HG03521 (cell line): ENCODE measurements around the gene GAP43.

Experiments used
- ATAC-seq: cut with Tn5 transposase; IDR thresholded peaks from one replicate; pipeline ENCODE4 v1.9.1; 2021; ENCODE audit warnings: mild to moderate bottlenecking, moderate library complexity; ENCODE audit not compliant: unreplicated experiment

GAP43 gene

GRCh38 chr3:115626721-115627120 lies 3.4 kb downstream of the GAP43 start:
- no peak for ATAC-seq

DNA sequence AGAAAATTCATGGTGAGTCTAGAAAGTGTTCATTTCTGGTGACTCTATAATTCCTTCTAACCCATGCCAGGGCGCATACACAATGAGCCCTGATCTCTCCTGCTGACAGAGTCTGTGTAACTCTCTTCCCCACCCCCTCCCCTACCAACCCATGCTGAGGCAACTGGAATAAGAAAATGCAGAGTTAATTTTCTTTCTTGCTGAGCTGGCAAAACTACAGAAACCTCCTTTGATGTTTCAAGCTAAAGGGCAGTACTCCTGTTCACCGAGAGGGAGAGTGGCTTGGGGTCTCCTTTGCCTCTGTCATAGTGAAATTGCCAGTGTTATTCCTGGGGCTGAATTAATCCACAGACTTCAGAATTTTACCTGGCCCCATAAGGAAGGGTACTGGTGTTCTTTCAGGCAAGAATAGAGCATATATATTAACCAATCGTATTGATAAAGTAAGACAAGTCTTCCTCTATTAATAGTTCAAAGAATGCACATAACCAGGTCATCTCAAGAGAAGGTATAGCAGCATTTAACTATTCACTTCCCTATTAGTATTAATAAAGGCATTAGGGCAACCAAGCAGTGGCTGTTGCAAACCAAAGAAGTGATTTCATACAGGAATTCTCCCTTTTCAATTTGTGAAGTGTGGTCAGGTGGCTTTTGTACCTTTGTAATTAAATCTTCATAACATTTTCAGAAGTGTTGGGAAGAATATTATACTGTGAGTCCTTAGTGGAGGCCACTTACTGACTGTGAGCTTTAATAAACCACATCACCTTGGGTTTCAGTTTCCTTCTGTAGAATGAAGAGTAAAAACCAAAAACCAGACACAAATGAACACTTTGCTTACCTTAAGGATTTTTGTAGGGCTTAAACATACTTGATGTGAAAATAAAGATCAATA lies 4.1 kb downstream of the GAP43 start:
- peak; percentile 75 for ATAC-seq

GRCh38 chr3:115628075-115628412 lies 4.7 kb downstream of the GAP43 start:
- ATAC-seq: peak; percentile 10

DNA sequence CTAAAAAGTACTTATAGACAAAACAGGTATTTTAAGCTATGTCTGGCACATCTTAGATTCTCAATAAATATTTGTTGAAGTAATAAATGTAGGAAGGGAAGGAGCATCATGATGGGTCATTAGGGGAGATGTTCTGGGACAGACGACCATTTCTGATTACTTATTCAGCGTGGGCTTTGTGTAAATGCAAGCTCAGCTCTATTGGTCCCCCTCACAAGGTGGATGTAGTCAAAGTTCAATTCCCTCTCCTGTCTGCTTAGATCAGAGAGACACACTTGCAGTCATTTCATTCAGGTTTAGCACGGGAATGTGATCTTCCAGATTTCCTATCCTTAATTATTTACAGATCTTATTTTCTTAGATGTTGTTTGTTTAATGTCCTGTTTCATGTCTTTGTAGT lies 7.5 kb downstream of the GAP43 start:
- no peak for ATAC-seq

DNA sequence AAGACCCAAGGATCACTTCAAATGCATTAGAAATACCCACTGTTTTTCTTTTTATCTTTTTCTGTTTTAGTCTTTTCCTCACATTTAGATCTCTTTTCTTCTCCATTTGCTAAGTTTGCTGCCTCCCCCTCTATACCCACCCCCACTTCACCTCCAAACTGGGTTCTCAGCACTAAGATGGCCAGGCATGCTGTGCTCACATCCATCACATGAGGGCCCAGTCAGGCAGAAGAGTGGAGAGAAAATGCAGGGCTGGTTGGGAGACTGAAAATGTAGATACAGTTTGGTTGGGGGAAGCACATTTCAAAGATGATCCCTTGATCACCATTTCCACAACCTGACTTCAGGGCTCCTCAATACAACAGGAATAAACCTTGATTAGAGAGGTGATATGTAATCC lies 8.7 kb downstream of the GAP43 start:
- no peak for ATAC-seq

DNA sequence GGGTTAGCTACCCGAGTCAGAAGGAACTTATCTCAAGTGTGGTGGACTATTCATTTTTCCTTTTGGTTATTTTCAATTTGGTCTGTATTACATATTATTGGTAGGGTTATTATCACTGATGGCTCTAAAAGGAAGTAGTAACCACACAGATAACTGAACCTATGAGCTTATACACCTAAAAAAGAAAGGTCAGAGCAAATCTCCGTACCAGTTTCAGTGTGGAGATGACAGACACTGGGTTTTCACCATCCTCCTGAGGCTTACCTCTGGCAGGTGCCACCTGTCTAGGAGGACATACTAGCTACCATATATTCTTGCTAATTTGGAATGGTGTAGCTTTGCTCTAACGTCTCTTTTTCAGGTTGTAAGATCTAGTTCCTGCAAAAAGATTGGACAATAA lies 10.2 kb downstream of the GAP43 start:
- ATAC-seq: no peak

GRCh38 chr3:115634052-115634451 lies 10.7 kb downstream of the GAP43 start:
- ATAC-seq: no peak

- no peak for ATAC-seq
Measured at GRCh38 chr3:115635406-115635805, 12.1 kb downstream of the GAP43 start.

- no peak for ATAC-seq
Measured at GRCh38 chr3:115638241-115638640, 14.9 kb downstream of the GAP43 start.

GRCh38 chr3:115638991-115639390 lies 15.7 kb downstream of the GAP43 start:
- no peak for ATAC-seq

DNA sequence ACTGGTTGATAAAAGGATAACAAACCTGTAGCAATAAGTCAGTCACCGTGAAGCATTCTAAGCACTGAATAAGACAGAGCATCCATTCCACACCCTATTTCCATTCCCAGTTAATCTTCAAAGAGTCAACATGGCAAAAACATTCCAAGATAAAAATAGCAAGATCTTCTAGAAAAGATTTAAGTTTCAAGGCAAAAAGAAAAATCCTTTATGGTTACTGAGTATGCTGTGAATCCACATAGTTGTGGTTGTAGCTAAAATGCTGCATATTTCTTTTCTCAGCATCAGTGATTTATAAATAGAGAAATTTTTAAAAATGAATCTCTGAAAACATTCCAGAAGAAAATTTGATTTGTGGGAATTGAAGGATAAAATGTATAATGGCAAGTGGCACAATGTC lies 21.1 kb downstream of the GAP43 start:
- no peak for ATAC-seq

DNA sequence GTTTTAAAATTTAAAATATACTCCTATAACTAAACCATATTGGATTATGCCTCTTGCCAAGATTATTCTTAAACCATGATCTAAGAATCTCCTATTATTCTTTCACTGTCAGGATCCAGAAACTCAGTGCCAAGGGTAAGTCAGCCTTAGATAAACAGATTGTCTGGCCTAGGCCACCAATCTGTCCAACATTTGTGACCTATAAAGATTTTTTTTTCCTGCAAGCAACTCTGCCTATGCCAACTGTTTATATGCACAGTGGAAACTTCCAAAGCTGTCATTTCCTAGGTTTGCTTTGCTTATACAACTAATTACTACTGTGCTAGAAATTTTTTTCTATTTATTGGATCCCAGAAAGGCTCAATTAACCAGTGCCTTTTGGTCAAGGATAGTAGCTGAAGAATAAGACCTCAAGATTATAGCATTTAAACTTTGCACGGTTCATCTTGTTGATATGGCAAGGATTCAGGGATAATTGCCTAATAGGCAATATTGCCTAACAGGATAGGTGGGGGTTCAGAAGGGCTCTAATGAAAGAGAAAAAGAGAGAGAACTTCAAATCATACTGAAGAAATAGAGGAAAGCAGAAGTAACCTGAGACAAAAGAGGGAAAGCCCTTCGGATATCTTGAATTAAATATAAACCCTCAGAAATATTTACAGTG lies 22.8 kb downstream of the GAP43 start:
- no peak for ATAC-seq

- ATAC-seq: no peak
Measured at GRCh38 chr3:115648559-115648958, 25.2 kb downstream of the GAP43 start.

GRCh38 chr3:115651087-115651486 lies 27.8 kb downstream of the GAP43 start:
- peak; percentile 62 for ATAC-seq

GRCh38 chr3:115651599-115651998 lies 28.3 kb downstream of the GAP43 start:
- ATAC-seq: no peak

DNA sequence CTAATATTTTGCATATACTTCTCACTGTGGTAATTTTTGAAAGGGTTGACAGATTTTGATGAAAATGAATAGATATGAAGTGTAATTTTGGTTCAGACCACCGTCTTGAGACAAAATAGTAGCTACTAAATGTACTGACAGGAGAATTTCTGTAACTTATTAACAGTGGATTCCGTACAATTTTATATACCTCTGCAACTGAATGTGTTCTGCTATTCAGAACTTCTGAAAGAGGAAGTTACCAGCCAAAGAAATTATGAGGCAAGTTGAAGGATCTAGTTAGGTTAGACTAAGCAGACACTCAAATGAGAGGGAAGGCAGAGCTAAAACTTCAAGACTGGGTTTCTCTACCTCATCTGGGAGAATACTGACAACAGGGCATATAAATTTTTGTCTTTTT lies 29.4 kb downstream of the GAP43 start:
- ATAC-seq: peak; percentile 45

- ATAC-seq: no peak
Measured at GRCh38 chr3:115655761-115656282, 32.5 kb downstream of the GAP43 start.

DNA sequence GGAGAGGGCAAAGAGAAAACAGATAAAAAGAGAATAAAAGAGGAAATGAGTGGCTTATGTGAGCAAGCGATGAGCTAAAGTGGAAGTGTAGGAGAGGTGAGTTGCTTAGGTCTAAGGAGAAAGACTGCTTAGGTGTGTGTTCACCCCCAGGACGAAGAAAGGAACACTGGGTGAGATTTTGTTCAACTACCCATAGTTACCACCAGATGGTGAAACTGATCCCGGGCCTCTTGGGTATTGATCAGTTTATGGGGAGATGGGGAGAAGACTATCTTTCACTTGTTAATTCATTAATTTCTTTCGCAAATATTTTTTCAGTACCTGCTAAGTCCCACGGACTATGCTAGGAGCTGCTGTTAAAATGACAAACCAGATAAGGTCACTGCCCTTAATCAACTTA lies 33.9 kb downstream of the GAP43 start:
- no peak for ATAC-seq

- peak; percentile 1 for ATAC-seq
Measured at GRCh38 chr3:115658032-115658336, 34.7 kb downstream of the GAP43 start.

- ATAC-seq: peak; percentile 94
Measured at GRCh38 chr3:115658337-115659181, 35.2 kb downstream of the GAP43 start.
